Peyer's patch (tissue), 4 donors: ENCODE data around the gene PARD3B.

Source experiments
- CTCF ChIP-seq, 6 experiments: fragments of 450-650 bp in 4 of 6; fragments of 200-600 bp in 2 of 6; sonication (generic) in 1 of 6; IDR thresholded peaks; one replicate each; pipeline ENCODE4 v1.5.1; 2017 to 2019; ENCODE audit warnings: antibody characterized with exemption in 6 of 6, mild to moderate bottlenecking in 3 of 6, moderate library complexity in 1 of 6
- POLR2A ChIP-seq, 2 donors: fragments of 450-650 bp; IDR thresholded peaks; one replicate each; pipeline ENCODE4 v1.5.1; 2017; ENCODE audit warnings: antibody characterized with exemption in 2 of 2, mild to moderate bottlenecking in 2 of 2, moderate library complexity in 2 of 2

DNA sequence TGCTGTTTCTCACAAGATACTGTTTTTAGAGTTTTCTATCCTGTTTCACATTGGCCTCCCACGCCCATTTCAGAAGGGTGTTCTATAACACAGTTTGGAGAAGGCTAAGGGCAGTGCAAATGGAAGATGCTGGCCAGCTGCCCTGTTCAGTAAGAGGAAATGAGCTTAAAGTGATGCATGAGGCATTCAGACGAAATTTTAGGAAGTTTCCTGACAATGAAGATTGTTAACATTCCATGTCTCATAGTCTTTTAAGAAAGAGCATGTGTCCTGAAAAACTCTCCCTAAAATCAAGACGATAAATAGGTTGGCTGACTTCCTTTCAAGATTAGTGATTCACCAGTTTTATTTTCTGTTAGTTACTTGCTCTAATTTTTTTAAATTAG is 652.9 kb downstream of the PARD3B start:
- TF ChIP-seq CTCF (IDR thresholded peaks at IDR 0.05) = no peak
- TF ChIP-seq POLR2A (IDR thresholded peaks at IDR 0.05) = no peak
